ENCODE measurements around the gene DDAH1.

DNA sequence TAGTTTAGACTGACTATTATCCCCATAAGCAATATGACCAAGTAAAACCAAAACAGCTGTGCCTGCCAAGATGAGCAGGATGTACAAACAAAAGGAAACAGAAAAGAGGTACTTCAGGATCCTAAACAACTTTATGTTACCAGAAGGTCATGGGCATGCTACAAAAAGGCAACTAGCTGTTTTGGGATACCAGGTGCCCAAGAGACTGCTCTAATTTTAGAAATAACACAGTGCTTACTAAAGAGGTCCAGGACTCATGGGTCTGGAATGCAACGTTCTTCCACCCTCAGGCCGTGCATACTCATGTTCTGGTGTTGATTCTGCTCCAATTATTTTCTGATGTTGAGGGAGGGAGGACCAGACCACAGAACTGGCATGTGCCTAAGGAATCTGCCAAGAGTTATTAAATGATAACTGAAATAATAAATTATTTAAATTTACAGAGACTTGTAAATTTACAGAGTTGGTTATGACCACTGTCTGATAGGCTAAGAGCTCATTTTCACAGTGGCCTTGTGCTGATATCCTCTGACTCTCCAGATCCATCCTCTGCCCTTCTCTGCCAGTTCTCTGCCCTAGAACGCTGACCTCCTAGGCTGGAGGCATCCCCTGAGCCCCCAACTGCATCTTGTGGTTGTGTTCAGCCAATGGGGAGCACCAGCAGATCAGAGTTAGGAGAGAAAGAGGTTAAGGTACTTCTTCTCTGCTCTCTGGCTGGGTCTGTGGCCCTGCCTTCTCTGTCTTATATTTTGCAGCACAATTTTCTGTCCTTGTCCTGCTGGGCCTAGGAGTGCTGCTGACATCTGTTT, 150.9 kb downstream of the DDAH1 start:
- TF ChIP-seq, protein P1, sequence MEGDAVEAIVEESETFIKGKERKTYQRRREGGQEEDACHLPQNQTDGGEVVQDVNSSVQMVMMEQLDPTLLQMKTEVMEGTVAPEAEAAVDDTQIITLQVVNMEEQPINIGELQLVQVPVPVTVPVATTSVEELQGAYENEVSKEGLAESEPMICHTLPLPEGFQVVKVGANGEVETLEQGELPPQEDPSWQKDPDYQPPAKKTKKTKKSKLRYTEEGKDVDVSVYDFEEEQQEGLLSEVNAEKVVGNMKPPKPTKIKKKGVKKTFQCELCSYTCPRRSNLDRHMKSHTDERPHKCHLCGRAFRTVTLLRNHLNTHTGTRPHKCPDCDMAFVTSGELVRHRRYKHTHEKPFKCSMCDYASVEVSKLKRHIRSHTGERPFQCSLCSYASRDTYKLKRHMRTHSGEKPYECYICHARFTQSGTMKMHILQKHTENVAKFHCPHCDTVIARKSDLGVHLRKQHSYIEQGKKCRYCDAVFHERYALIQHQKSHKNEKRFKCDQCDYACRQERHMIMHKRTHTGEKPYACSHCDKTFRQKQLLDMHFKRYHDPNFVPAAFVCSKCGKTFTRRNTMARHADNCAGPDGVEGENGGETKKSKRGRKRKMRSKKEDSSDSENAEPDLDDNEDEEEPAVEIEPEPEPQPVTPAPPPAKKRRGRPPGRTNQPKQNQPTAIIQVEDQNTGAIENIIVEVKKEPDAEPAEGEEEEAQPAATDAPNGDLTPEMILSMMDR (IDR thresholded peaks at IDR 0.05) = no peak
- no peak for TF ChIP-seq POLR2AphosphoS5 (IDR thresholded peaks at IDR 0.05; ENCODE audit: insufficient read depth in 1 of 2, low read depth in 1 of 2)

Data from vagina (tissue), 2 donors.